ENCODE results near the gene PGLYRP3.

DNA sequence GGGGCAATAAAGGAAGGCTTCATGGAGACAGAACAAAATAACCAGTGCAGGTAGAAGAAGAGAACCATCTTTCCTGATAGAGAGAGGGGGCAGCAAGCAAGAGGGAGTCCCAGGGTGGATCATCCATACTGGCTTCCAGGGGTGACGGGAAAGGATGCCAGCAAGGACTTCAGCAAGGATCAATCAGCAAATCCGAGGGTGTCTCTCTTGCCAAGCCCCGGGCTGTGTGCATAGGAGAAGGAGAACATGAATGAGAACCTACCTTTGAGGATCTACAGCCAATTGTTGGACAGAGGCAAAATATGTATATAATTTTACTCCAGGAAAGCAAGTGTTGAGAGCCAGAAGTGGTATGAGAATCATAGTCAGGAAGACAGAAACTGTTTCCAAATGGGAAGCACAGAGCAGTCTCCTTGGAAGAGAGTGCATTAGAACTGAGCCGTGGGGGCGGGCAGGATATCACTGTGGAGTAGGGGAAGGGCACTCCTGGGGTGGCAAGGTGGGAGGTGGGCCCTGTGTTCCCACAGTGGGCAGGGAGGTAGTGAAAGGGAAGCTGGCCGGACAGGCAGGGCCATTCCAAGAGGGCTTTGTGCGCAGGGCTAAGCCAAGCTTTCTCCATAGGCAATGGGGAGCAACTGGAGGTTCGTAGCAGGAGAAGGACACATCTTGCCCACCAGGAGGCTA, 43.8 kb upstream of the PGLYRP3 start:
- no peak for TF ChIP-seq EZH2 (IDR thresholded peaks at IDR 0.05; ENCODE audit: low read length, unreplicated experiment)
- TF ChIP-seq, protein P1, sequence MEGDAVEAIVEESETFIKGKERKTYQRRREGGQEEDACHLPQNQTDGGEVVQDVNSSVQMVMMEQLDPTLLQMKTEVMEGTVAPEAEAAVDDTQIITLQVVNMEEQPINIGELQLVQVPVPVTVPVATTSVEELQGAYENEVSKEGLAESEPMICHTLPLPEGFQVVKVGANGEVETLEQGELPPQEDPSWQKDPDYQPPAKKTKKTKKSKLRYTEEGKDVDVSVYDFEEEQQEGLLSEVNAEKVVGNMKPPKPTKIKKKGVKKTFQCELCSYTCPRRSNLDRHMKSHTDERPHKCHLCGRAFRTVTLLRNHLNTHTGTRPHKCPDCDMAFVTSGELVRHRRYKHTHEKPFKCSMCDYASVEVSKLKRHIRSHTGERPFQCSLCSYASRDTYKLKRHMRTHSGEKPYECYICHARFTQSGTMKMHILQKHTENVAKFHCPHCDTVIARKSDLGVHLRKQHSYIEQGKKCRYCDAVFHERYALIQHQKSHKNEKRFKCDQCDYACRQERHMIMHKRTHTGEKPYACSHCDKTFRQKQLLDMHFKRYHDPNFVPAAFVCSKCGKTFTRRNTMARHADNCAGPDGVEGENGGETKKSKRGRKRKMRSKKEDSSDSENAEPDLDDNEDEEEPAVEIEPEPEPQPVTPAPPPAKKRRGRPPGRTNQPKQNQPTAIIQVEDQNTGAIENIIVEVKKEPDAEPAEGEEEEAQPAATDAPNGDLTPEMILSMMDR (conservative IDR thresholded peaks at IDR 0.05; ENCODE audit: low read depth, low read length), result no peak

Measured in PC-3 (cell line).